Measurements from ENCODE around the gene AKAP11. TPM values are rescaled to one million over a fixed set of nuclear protein-coding genes. Genes with fewer than 3 reads are reported as not detected.

The AKAP11 gene
- total and polyA plus RNA-seq, 9 donors, result 10.0 to 41.0 (median 32.4) TPM

GRCh38 chr13:42275506-42275905 is 3.6 kb downstream of the AKAP11 start:
- Histone ChIP-seq H3K27ac (no peak overlapping the region), H3K9me3 (no peaks in the 10 kb centered on the region), H3K36me3 (no peaks in the 10 kb centered on the region), H3K4me3 (no peak overlapping the region), H3K27me3 (no peaks in the 10 kb centered on the region), H3K4me1 (ENCODE audit: insufficient read depth) (peaks cover 7% of the 10 kb centered on the region)
- intact Hi-C loops (cut with DNase I), result no loop called here
- no peak for DNase-seq
- TF ChIP-seq EP300 (IDR thresholded peaks at IDR 0.05) (no peak), CTCF (IDR thresholded peaks at IDR 0.05) (no peak), POLR2A (IDR thresholded peaks at IDR 0.05) (no peak)
- 96 to 98% (median 97%) methylated on average over 4 of the region's 4 CpGs for WGBS, 3 donors

- WGBS, 3 donors, result 90 to 94% (median 92%) methylated on average over 3 of the region's 3 CpGs
- no peaks in the 10 kb centered on the region for H3K36me3 ChIP-seq
Observed at GRCh38 chr13:42276683-42277082, 4.7 kb downstream of the AKAP11 start.

GRCh38 chr13:42277618-42278276 is 5.8 kb downstream of the AKAP11 start:
- no peak for TF ChIP-seq EP300 (IDR thresholded peaks at IDR 0.05)
- no peak for TF ChIP-seq CTCF (IDR thresholded peaks at IDR 0.05)
- Histone ChIP-seq H3K27me3 (no peaks in the 10 kb centered on the region), H3K36me3 (no peaks in the 10 kb centered on the region), H3K9me3 (no peaks in the 10 kb centered on the region), H3K27ac (no peak overlapping the region), H3K4me1 (ENCODE audit: insufficient read depth) (peaks cover 6% of the 10 kb centered on the region), H3K4me3 (no peak overlapping the region)
- DNase-seq, result no peak
- 94 to 96% (median 95%) methylated on average over 7 of the region's 7 CpGs for WGBS, 3 donors
- intact Hi-C loops (cut with DNase I), result no loop called here

More at GRCh38 chr13:42276683-42277082, 4.7 kb downstream of the AKAP11 start:
- Histone ChIP-seq H3K4me3 (no peak overlapping the region), H3K27ac (no peak overlapping the region), H3K27me3 (no peaks in the 10 kb centered on the region), H3K4me1 (ENCODE audit: insufficient read depth) (peaks cover 6% of the 10 kb centered on the region), H3K9me3 (no peaks in the 10 kb centered on the region)
- intact Hi-C loops (cut with DNase I), result no loop called here
- TF ChIP-seq EP300 (IDR thresholded peaks at IDR 0.05) (no peak), CTCF (IDR thresholded peaks at IDR 0.05) (no peak), POLR2A (IDR thresholded peaks at IDR 0.05) (no peak)
- DNase-seq, result no peak

- H3K4me3 ChIP-seq, result no peak overlapping the region
- H3K27ac ChIP-seq, result no peak overlapping the region
- no peaks in the 10 kb centered on the region for H3K27me3 ChIP-seq
- 87 to 95% (median 94%) methylated on average over 6 of the region's 6 CpGs for WGBS, 3 donors
- intact Hi-C loops (cut with DNase I), result no loop called here
- H3K4me1 ChIP-seq (ENCODE audit: insufficient read depth), result peaks cover 3% of the 10 kb centered on the region
- DNase-seq, result no peak
- TF ChIP-seq CTCF (IDR thresholded peaks at IDR 0.05), result no peak
- no peak for TF ChIP-seq POLR2A (IDR thresholded peaks at IDR 0.05)
- TF ChIP-seq EP300 (IDR thresholded peaks at IDR 0.05), result no peak
- no peaks in the 10 kb centered on the region for H3K9me3 ChIP-seq
- no peaks in the 10 kb centered on the region for H3K36me3 ChIP-seq
Observed at GRCh38 chr13:42279080-42279479, 7.1 kb downstream of the AKAP11 start.

Measured in ovary (tissue), 9 donors.